ENCODE data around the gene CEP135.

GRCh38 chr4:55931833-55932232 is 16.9 kb upstream of the CEP135 start:
- TF ChIP-seq CTCF (IDR thresholded peaks at IDR 0.05 in 4 of 5, conservative IDR thresholded peaks at IDR 0.05 in 1 of 5): no peak
- TF ChIP-seq POLR2A (IDR thresholded peaks at IDR 0.05): no peak

Data from gastrocnemius medialis (tissue), 4 donors.